Transverse colon (tissue), 4 donors: ENCODE data around the gene PFDN2. TPM values are rescaled to one million over a fixed set of nuclear protein-coding genes. Genes with fewer than 3 reads are reported as not detected.

Experiments used
- DNase-seq: peaks from one replicate; pipeline ENCODE4 v3.0.0-alpha.2; 2019
- H3K27ac ChIP-seq, 4 donors: fragments of 200-600 bp; sonication (generic); 2 replicates each; pipeline ENCODE4 v1.5.1; 2016 to 2018; ENCODE audit warnings: inconsistent platforms in 4 of 4
- H3K27me3 ChIP-seq: fragments of 200-600 bp; sonication (generic); 2 replicates; pipeline ENCODE4 v1.5.1; 2017; ENCODE audit warnings: inconsistent platforms
- H3K36me3 ChIP-seq, 4 donors: fragments of 200-600 bp; sonication (generic); 2 replicates each; pipeline ENCODE4 v1.5.1; 2017 to 2019; ENCODE audit warnings: inconsistent platforms in 4 of 4
- H3K4me1 ChIP-seq, 4 donors: fragments of 200-600 bp; sonication (generic); 2 replicates each; pipeline ENCODE4 v1.5.1; 2017 to 2020; ENCODE audit warnings: inconsistent platforms in 4 of 4
- H3K4me3 ChIP-seq, 4 donors: fragments of 200-600 bp; sonication (generic); 1 replicate in 1 of 4; 2 replicates in 3 of 4; pipeline versions ENCODE4 v1.5.1 to v1.6.1; 2017 to 2019; ENCODE audit warnings: inconsistent platforms in 4 of 4
- H3K9me3 ChIP-seq, 2 donors: fragments of 200-600 bp; sonication (generic); 2 replicates each; pipeline ENCODE4 v1.5.1; 2017 to 2019; ENCODE audit warnings: inconsistent platforms in 2 of 2
- CTCF ChIP-seq, 5 experiments: fragments of 200-600 bp in 3 of 5; fragments of 450-650 bp in 2 of 5; sonication (generic) in 3 of 5; IDR thresholded peaks; 1 replicate in 2 of 5; 2 replicates in 3 of 5; pipeline ENCODE4 v1.5.1; 2016 to 2017; ENCODE audit warnings: antibody characterized with exemption in 5 of 5, inconsistent platforms in 3 of 5, mild to moderate bottlenecking in 2 of 5, moderate library complexity in 1 of 5
- EP300 ChIP-seq: sonication (generic); formaldehyde crosslinking; IDR thresholded peaks from one replicate; pipeline ENCODE4 v1.6.1; 2017; ENCODE audit warnings: antibody characterized with exemption, low read depth
- POLR2A ChIP-seq: fragments of 450-650 bp; IDR thresholded peaks from one replicate; pipeline ENCODE4 v1.6.1; 2016; ENCODE audit warnings: antibody characterized with exemption, mild to moderate bottlenecking, moderate library complexity
- POLR2AphosphoS5 ChIP-seq, 3 donors: sonication (generic); formaldehyde crosslinking; IDR thresholded peaks; one replicate each; pipeline ENCODE4 v1.6.1; 2016; ENCODE audit warnings: antibody characterized with exemption in 3 of 3
- WGBS, 2 donors: methylation state at CpG; one replicate each; pipeline ENCODE4 v1.1.5; 2018; ENCODE audit warnings: low coverage in 1 of 2; 5-methylcytosine and 5-hydroxymethylcytosine counted together
- in situ Hi-C, 4 donors: fragments of 200-750 bp; cut with MboI; loops; one replicate each; pipeline versions ENCODE4 v1.15.0 to v1.15.1; 2017; ENCODE audit warnings: low sequenced_read_pairs in 3 of 4, low pct_ligation_motif_present in 1 of 4, low pct_unique_long_range_greater_than_20kb in 1 of 4
- intact Hi-C: fragments of 100-400 bp; cut with DNase I; formaldehyde crosslinking; loops from one replicate; pipeline ENCODE4 v1.15.1; 2023; ENCODE audit warnings: low total_unique reads
- total RNA-seq, 4 donors: library from RNA; depleted of rRNA; stranded (reverse); fragments of >200 nt; gene quantifications; one replicate each; pipeline ENCODE4 v1.1.0, GENCODE V29; 2016

PFDN2 gene
- total RNA-seq, 4 donors from 2014 or later, result 28.9 to 70.5 (median 45.9) TPM

GRCh38 chr1:161086457-161086856 lies 31.4 kb downstream of the PFDN2 start:
- H3K36me3 ChIP-seq, result no peaks in the 10 kb centered on the region
- intact Hi-C loops (loop anchor here (5.0 kb wide), 1 partner anchor 1869 kb away; no protein-coding TSS in a partner anchor), in situ Hi-C loops (loop anchor here in 1 of 4 donors (25.0 kb wide), 1 partner anchor 249 kb away; no protein-coding TSS in a partner anchor)
- WGBS, 2 donors, result 48% methylated on average over 4 of the region's 4 CpGs; no CpG with 5 or more reads in 1 of the 2 donors
- no peak overlapping the region for H3K4me3 ChIP-seq
- H3K9me3 ChIP-seq, result no peaks in the 10 kb centered on the region
- no peak for TF ChIP-seq CTCF (IDR thresholded peaks at IDR 0.05)
- no peak for TF ChIP-seq POLR2AphosphoS5 (IDR thresholded peaks at IDR 0.05)
- TF ChIP-seq POLR2A, result no peak
- TF ChIP-seq EP300, result no peak
- H3K4me1 ChIP-seq, result peaks cover 8 to 31% (median 23%) of the 10 kb centered on the region in 4 donors
- DNase-seq, result peak; percentile 20
- no peaks in the 10 kb centered on the region for H3K27me3 ChIP-seq
- peak overlapping the region in 1 of 4 donors; percentile 43 for H3K27ac ChIP-seq

- H3K4me1 ChIP-seq, result peaks cover 8 to 31% (median 23%) of the 10 kb centered on the region in 4 donors
- TF ChIP-seq EP300 (no peak), CTCF (IDR thresholded peaks at IDR 0.05) (no peak), POLR2AphosphoS5 (IDR thresholded peaks at IDR 0.05) (no peak), POLR2A (no peak)
- DNase-seq, result no peak
- intact Hi-C loops, result loop anchor here (5.0 kb wide), 1 partner anchor 1868 kb away; no protein-coding TSS in a partner anchor
- H3K4me3 ChIP-seq, result no peak overlapping the region
- WGBS, 2 donors, result 68% methylated on average over 2 of the region's 2 CpGs; no CpG with 5 or more reads in 1 of the 2 donors
- in situ Hi-C loops, result loop anchor here in 1 of 4 donors (25.0 kb wide), 1 partner anchor 248 kb away; no protein-coding TSS in a partner anchor
- no peak overlapping the region for H3K27ac ChIP-seq
- no peaks in the 10 kb centered on the region for H3K9me3 ChIP-seq
- no peaks in the 10 kb centered on the region for H3K36me3 ChIP-seq
- no peaks in the 10 kb centered on the region for H3K27me3 ChIP-seq
Measured at GRCh38 chr1:161085165-161085564, 32.7 kb downstream of the PFDN2 start.

- DNase-seq, result no peak
- H3K4me3 ChIP-seq, result no peak overlapping the region
- H3K27ac ChIP-seq, result no peak overlapping the region
- intact Hi-C loops (no loop called here), in situ Hi-C loops (loop anchor here in 1 of 4 donors (25.0 kb wide), 1 partner anchor 247 kb away; no protein-coding TSS in a partner anchor)
- H3K4me1 ChIP-seq, result peaks cover 8 to 27% (median 21%) of the 10 kb centered on the region in 4 donors
- no peaks in the 10 kb centered on the region for H3K27me3 ChIP-seq
- H3K36me3 ChIP-seq, result no peaks in the 10 kb centered on the region
- TF ChIP-seq POLR2AphosphoS5 (IDR thresholded peaks at IDR 0.05) (no peak), POLR2A (no peak), EP300 (no peak), CTCF (IDR thresholded peaks at IDR 0.05) (no peak)
- WGBS, 2 donors, result 87% methylated on average over 1 of the region's 1 CpG; no CpG with 5 or more reads in 1 of the 2 donors
- H3K9me3 ChIP-seq, result no peaks in the 10 kb centered on the region
Measured at GRCh38 chr1:161084597-161084988, 33.2 kb downstream of the PFDN2 start.

GRCh38 chr1:161083748-161084596 lies 33.9 kb downstream of the PFDN2 start:
- H3K36me3 ChIP-seq, result no peaks in the 10 kb centered on the region
- peaks cover 8 to 21% (median 18%) of the 10 kb centered on the region in 4 donors for H3K4me1 ChIP-seq
- intact Hi-C loops, result no loop called here
- no peaks in the 10 kb centered on the region for H3K9me3 ChIP-seq
- H3K4me3 ChIP-seq, result no peak overlapping the region
- no peak for DNase-seq
- 60 to 68% methylated on average over 3 to 10 of the region's 10 CpGs for WGBS, 2 donors
- H3K27ac ChIP-seq, result peak overlapping the region; percentile 34 to 58 (median 42)
- in situ Hi-C loops, result loop anchor here in 1 of 4 donors (25.0 kb wide), 1 partner anchor 247 kb away; no protein-coding TSS in a partner anchor
- TF ChIP-seq POLR2A (no peak), POLR2AphosphoS5 (IDR thresholded peaks at IDR 0.05) (no peak), EP300 (no peak), CTCF (IDR thresholded peaks at IDR 0.05) (no peak)
- H3K27me3 ChIP-seq, result no peaks in the 10 kb centered on the region
